BE2C (cell line): ENCODE measurements around the gene NOTUM.

Experiments
- DNase-seq: peaks from one replicate; pipeline ENCODE4 v3.0.0-alpha.2; 2020
- H3K27me3 ChIP-seq: fragments of 250-450 bp; sonication (Bioruptor Pico); 2 replicates; pipeline ENCODE4 v1.5.1; 2020; ENCODE audit warnings: mild to moderate bottlenecking
- H3K36me3 ChIP-seq: fragments of 250-450 bp; sonication (Bioruptor Pico); 2 replicates; pipeline ENCODE4 v1.5.1; 2020; ENCODE audit warnings: mild to moderate bottlenecking
- H3K4me1 ChIP-seq: fragments of 250-450 bp; sonication (Bioruptor Pico); 2 replicates; pipeline ENCODE4 v1.5.1; 2020
- H3K4me3 ChIP-seq: 2 replicates; pipeline ENCODE4 v1.5.1; 2011; ENCODE audit warnings: low read depth, low read length
- H3K9me3 ChIP-seq: fragments of 250-450 bp; sonication (Bioruptor Pico); 2 replicates; pipeline ENCODE4 v1.5.1; 2020
- CTCF ChIP-seq: IDR thresholded peaks from 2 replicates; pipeline ENCODE4 v1.5.1; 2012; ENCODE audit warnings: mild to moderate bottlenecking, low read depth, low read length

The NOTUM gene

GRCh38 chr17:81911277-81911961 lies 49.6 kb downstream of the NOTUM start, which contains the start of gene PCYT2:
Gene PCYT2 (minus strand): TSS chr17:81911399. CDS start chr17:81911355, 44 bp downstream.
- peaks cover 31% of the 10 kb centered on the region for H3K36me3 ChIP-seq
- H3K4me3 ChIP-seq, result peak within 1 kb of the TSS; percentile 78
- no peaks in the 10 kb centered on the region; the same call in 1 of the 2 replicates for H3K4me1 ChIP-seq
- no peak for TF ChIP-seq CTCF
- H3K9me3 ChIP-seq, result no peaks in the 10 kb centered on the region
- H3K27me3 ChIP-seq, result no peaks in the 10 kb centered on the region
- peak; percentile 94 for DNase-seq

- Histone ChIP-seq H3K9me3 (no peaks in the 10 kb centered on the region), H3K4me1 (no peaks in the 10 kb centered on the region; the same call in 1 of the 2 replicates), H3K27me3 (no peaks in the 10 kb centered on the region), H3K4me3 (peak overlapping the region; percentile 78), H3K36me3 (peaks cover 31% of the 10 kb centered on the region)
- no peak for TF ChIP-seq CTCF
- DNase-seq, result no peak
Observed at GRCh38 chr17:81910840-81911276, 50.1 kb downstream of the NOTUM start.

- Histone ChIP-seq H3K4me3 (peak overlapping the region; percentile 78), H3K27me3 (no peaks in the 10 kb centered on the region), H3K9me3 (no peaks in the 10 kb centered on the region), H3K4me1 (no peaks in the 10 kb centered on the region; the same call in 1 of the 2 replicates), H3K36me3 (peaks cover 29% of the 10 kb centered on the region)
- no peak for DNase-seq
- no peak for TF ChIP-seq CTCF
Observed at GRCh38 chr17:81909966-81910839, 50.8 kb downstream of the NOTUM start.

GRCh38 chr17:81909231-81909630 lies 51.8 kb downstream of the NOTUM start:
- no peak for TF ChIP-seq CTCF
- Histone ChIP-seq H3K4me1 (no peaks in the 10 kb centered on the region; the same call in 1 of the 2 replicates), H3K27me3 (no peaks in the 10 kb centered on the region), H3K36me3 (peaks cover 20% of the 10 kb centered on the region), H3K9me3 (no peaks in the 10 kb centered on the region), H3K4me3 (no peak overlapping the region)
- no peak for DNase-seq

GRCh38 chr17:81908793-81909192 lies 52.2 kb downstream of the NOTUM start:
- no peak for TF ChIP-seq CTCF
- Histone ChIP-seq H3K36me3 (peaks cover 16% of the 10 kb centered on the region), H3K27me3 (no peaks in the 10 kb centered on the region), H3K9me3 (no peaks in the 10 kb centered on the region), H3K4me1 (no peaks in the 10 kb centered on the region; the same call in 1 of the 2 replicates), H3K4me3 (no peak overlapping the region)
- DNase-seq, result no peak
